Activated naive CD8-positive, alpha-beta T cell (primary cell): Measurements from ENCODE around the gene TANGO6.

ENCODE experiments used
- H3K27ac Mint-ChIP-seq: one replicate; pipeline ENCODE4 v1.8.0; 2021; ENCODE audit warnings: mixed read lengths
- H3K27me3 Mint-ChIP-seq: one replicate; pipeline ENCODE4 v1.8.0; 2021; ENCODE audit warnings: mixed read lengths
- H3K36me3 Mint-ChIP-seq: one replicate; pipeline ENCODE4 v1.8.0; 2021; ENCODE audit warnings: mixed read lengths
- H3K4me1 Mint-ChIP-seq: one replicate; pipeline ENCODE4 v1.8.0; 2021; ENCODE audit warnings: low read depth, mixed read lengths
- H3K4me3 Mint-ChIP-seq: one replicate; pipeline ENCODE4 v1.8.0; 2021; ENCODE audit warnings: mild to moderate bottlenecking, mixed read lengths
- H3K9me3 Mint-ChIP-seq: one replicate; pipeline ENCODE4 v1.8.0; 2021; ENCODE audit warnings: low read depth, mixed read lengths

Gene TANGO6

GRCh38 chr16:69017036-69017783 is 173.9 kb downstream of the TANGO6 start:
- Mint-ChIP-seq H3K4me1 (peaks cover 4% of the 10 kb centered on the region), H3K36me3 (peaks cover 10% of the 10 kb centered on the region), H3K27ac (no peak overlapping the region), H3K27me3 (no peaks in the 10 kb centered on the region), H3K4me3 (no peak overlapping the region), H3K9me3 (no peaks in the 10 kb centered on the region)

- Mint-ChIP-seq H3K27ac (no peak overlapping the region), H3K27me3 (no peaks in the 10 kb centered on the region), H3K4me3 (no peak overlapping the region), H3K9me3 (no peaks in the 10 kb centered on the region), H3K36me3 (peaks cover 3% of the 10 kb centered on the region), H3K4me1 (peaks cover 4% of the 10 kb centered on the region)
These were observed 176.5 kb downstream of the TANGO6 start for GRCh38 chr16:69019811-69020210.

GRCh38 chr16:69029121-69029520 is 185.8 kb downstream of the TANGO6 start:
- Mint-ChIP-seq H3K4me1 (no peaks in the 10 kb centered on the region), H3K27ac (no peak overlapping the region), H3K4me3 (no peak overlapping the region), H3K9me3 (no peaks in the 10 kb centered on the region), H3K36me3 (peaks cover 17% of the 10 kb centered on the region), H3K27me3 (no peaks in the 10 kb centered on the region)

- Mint-ChIP-seq H3K27ac (no peak overlapping the region), H3K36me3 (peaks cover 19% of the 10 kb centered on the region), H3K9me3 (no peaks in the 10 kb centered on the region), H3K4me1 (no peaks in the 10 kb centered on the region), H3K27me3 (no peaks in the 10 kb centered on the region), H3K4me3 (no peak overlapping the region)
These were observed 188.6 kb downstream of the TANGO6 start for GRCh38 chr16:69031877-69032301.

GRCh38 chr16:69033151-69033949 is 190.0 kb downstream of the TANGO6 start:
- Mint-ChIP-seq H3K9me3 (no peaks in the 10 kb centered on the region), H3K27me3 (no peaks in the 10 kb centered on the region), H3K4me1 (no peaks in the 10 kb centered on the region), H3K36me3 (peaks cover 19% of the 10 kb centered on the region), H3K4me3 (no peak overlapping the region), H3K27ac (no peak overlapping the region)

GRCh38 chr16:69035375-69035774 is 192.0 kb downstream of the TANGO6 start:
- Mint-ChIP-seq H3K27ac (no peak overlapping the region), H3K9me3 (no peaks in the 10 kb centered on the region), H3K4me1 (no peaks in the 10 kb centered on the region), H3K4me3 (no peak overlapping the region), H3K27me3 (no peaks in the 10 kb centered on the region), H3K36me3 (peaks cover 18% of the 10 kb centered on the region)

- Mint-ChIP-seq H3K4me3 (no peak overlapping the region), H3K36me3 (peaks cover 21% of the 10 kb centered on the region), H3K4me1 (no peaks in the 10 kb centered on the region), H3K9me3 (no peaks in the 10 kb centered on the region), H3K27me3 (no peaks in the 10 kb centered on the region), H3K27ac (no peak overlapping the region)
These were observed 193.2 kb downstream of the TANGO6 start for GRCh38 chr16:69036399-69037091.

- no peaks in the 10 kb centered on the region for H3K27me3 Mint-ChIP-seq
- no peaks in the 10 kb centered on the region for H3K4me1 Mint-ChIP-seq
- no peaks in the 10 kb centered on the region for H3K9me3 Mint-ChIP-seq
- H3K36me3 Mint-ChIP-seq = peaks cover 27% of the 10 kb centered on the region
- no peak overlapping the region for H3K27ac Mint-ChIP-seq
- H3K4me3 Mint-ChIP-seq = no peak overlapping the region
These were observed 194.2 kb downstream of the TANGO6 start for GRCh38 chr16:69037373-69038160.

GRCh38 chr16:69039333-69039941 is 196.1 kb downstream of the TANGO6 start:
- Mint-ChIP-seq H3K27me3 (no peaks in the 10 kb centered on the region), H3K4me1 (no peaks in the 10 kb centered on the region), H3K4me3 (no peak overlapping the region), H3K36me3 (peaks cover 25% of the 10 kb centered on the region), H3K27ac (no peak overlapping the region), H3K9me3 (no peaks in the 10 kb centered on the region)

- no peaks in the 10 kb centered on the region for H3K9me3 Mint-ChIP-seq
- H3K36me3 Mint-ChIP-seq = peaks cover 23% of the 10 kb centered on the region
- H3K27ac Mint-ChIP-seq = no peak overlapping the region
- H3K27me3 Mint-ChIP-seq = no peaks in the 10 kb centered on the region
- no peaks in the 10 kb centered on the region for H3K4me1 Mint-ChIP-seq
- H3K4me3 Mint-ChIP-seq = no peak overlapping the region
These were observed 197.0 kb downstream of the TANGO6 start for GRCh38 chr16:69040144-69040909.

- H3K4me3 Mint-ChIP-seq = no peak overlapping the region
- H3K4me1 Mint-ChIP-seq = no peaks in the 10 kb centered on the region
- no peaks in the 10 kb centered on the region for H3K9me3 Mint-ChIP-seq
- peaks cover 4% of the 10 kb centered on the region for H3K36me3 Mint-ChIP-seq
- no peak overlapping the region for H3K27ac Mint-ChIP-seq
- H3K27me3 Mint-ChIP-seq = no peaks in the 10 kb centered on the region
These were observed 205.2 kb downstream of the TANGO6 start for GRCh38 chr16:69048328-69049120.

GRCh38 chr16:69049146-69049545 is 205.8 kb downstream of the TANGO6 start:
- Mint-ChIP-seq H3K4me3 (no peak overlapping the region), H3K9me3 (no peaks in the 10 kb centered on the region), H3K27ac (no peak overlapping the region), H3K36me3 (peaks cover 4% of the 10 kb centered on the region), H3K4me1 (no peaks in the 10 kb centered on the region), H3K27me3 (no peaks in the 10 kb centered on the region)
